Stimulated activated CD8-positive, alpha-beta memory T cell treated with anti-CD3 and anti-CD28 coated beads, Interleukin-12 subunit alpha, Interleukin-12 subunit beta, amount 100 ng/mL, for 1 hour (primary cell): ENCODE measurements around the gene PDE6G.

ENCODE experiments used
- DNase-seq: peaks from one replicate; pipeline ENCODE4 v3.0.0-alpha.2; 2020; ENCODE audit warnings: low read depth

PDE6G gene

DNA sequence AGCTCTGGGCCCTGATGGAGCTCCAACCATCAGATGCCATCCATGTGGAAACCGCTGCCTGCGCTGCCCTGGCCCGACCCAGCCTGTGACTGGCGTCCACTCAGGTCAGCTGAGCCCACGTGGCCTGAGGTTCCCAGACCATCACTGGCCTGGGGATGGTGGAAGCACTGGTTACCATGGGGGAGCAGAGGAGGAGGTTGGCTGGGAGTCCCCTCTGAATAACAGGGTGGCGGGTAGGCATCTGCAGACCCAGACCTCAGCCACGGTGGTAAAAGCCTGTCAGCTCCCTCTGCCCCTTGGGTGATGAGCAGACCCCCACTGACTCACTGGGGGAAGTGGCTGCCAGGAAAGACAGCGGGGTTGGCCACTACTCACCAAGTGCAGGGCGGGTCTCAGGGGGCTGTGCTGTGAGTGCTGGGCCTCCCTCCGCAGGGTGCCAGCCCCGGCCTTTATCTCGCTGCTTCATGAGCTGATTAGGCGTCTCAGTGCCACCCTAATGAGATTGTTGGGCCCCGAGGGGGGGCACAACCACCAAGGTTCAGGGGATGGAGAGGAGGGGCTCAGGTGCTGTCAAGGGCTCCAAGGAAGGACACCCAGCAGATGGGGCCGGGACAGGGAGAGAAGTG lies at the start of gene PDE6G:
PDE6G (minus strand) TSS at position 425 of the 626 bp plus-strand sequence. CDS start 3,237 bp downstream, outside the sequence.
- DNase-seq: no peak

DNA sequence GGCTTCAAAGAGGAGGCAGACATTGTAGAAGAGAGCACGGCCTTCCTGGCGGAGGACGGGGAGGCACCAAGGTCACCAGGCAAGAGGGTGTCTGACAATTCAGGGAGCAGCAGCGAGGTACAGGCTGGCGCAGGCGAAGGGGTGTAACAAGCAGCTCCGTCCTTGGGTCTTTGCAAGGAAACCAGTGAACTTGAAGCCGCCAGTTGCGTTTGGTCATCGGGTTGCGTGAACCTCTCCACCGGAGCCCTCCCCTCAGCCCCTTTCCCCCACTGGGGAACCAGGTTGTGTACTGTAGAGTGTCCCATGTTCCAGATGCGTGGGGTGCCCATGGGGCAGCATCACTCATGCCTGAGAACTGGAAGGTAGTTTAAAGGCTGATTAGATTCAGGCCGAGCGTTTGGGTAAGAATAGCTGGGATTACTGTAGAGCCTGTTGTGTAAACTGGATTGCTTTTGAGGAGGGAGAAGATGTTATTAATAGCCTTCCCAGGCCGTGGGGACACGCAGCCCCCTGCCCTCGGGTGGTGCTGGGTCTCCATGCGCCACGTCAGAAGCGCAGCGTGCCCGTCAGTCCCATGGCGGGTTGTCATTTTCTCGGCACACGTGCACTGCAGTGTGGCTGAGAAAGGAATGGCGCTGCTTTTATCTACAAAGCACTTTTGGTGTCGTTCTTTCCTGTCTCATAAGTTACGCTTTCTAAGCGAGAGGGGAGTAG lies 49.3 kb upstream of the PDE6G start:
- DNase-seq: no peak

GRCh38 chr17:81703747-81704654 lies 47.7 kb upstream of the PDE6G start:
- DNase-seq: no peak

DNA sequence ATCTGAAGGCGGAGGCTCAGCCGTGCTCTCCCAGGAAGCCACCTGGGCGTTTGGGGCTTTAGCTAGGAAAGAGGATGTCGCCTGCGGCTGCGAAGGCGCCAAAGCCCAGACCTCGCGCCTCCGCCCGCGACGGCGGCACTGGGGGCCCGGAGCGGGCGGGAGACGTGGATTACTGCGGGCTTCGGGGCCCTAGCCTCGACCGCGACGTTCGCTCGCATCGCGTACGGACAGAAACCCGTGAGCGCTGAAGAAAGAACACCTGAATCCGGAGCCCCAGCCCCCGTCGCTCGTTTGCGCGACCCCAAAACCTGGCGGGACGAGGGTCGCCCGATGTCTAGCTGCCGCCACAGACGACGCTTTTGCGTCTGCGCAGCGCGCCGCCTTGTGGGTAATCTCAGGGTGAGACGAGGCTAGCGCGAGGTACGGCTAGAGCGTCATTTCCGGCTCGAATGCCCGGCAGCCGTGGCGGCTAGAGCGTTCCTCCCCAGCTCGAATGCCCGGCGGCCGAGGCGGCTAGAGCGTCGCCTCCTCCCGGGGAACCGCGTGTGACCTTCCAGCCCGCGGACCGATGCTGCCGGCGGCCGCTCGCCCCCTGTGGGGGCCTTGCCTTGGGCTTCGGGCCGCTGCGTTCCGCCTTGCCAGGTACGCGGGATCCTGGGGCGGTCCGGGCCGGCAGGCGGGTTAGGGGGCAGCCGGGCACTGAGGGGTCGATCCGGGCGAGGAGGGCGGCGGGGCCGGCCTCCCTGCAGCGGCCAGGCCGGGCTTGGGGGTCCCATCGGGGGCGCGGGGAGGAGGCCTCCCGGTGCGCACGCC lies 46.8 kb upstream of the PDE6G start, which contains the start of gene MRPL12:
MRPL12 (plus strand) TSS at position 434 of the 813 bp plus-strand sequence; CDS start at position 569, 135 bp downstream.
- DNase-seq: peak; percentile 86

DNA sequence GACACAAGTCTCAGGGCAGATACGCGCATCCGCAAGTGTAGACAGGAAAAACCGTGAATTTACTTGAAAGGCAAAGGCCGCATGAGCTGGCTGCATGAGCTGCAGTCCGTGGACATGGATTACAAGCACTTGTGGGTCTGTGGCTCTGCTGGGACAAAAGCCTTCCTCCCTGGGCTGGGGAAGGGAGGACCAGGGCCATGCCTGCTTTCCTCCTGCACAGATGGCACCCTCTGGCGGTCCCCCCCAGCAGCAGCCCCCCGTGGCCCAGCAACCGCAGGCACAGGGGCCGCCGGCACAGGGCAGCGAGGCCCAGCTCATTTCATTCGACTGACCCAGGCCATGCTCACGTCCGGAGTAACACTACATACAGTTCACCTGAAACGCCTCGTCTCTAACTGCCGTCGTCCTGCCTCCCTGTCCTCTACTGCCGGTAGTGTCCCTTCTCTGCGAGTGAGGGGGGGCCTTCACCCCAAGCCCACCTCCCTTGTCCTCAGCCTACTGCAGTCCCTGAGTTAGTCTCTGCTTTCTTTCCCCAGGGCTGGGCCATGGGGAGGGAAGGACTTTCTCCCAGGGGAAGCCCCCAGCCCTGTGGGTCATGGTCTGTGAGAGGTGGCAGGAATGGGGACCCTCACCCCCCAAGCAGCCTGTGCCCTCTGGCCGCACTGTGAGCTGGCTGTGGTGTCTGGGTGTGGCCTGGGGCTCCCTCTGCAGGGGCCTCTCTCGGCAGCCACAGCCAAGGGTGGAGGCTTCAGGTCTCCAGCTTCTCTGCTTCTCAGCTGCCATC lies 45.1 kb upstream of the PDE6G start:
- no peak for DNase-seq

DNA sequence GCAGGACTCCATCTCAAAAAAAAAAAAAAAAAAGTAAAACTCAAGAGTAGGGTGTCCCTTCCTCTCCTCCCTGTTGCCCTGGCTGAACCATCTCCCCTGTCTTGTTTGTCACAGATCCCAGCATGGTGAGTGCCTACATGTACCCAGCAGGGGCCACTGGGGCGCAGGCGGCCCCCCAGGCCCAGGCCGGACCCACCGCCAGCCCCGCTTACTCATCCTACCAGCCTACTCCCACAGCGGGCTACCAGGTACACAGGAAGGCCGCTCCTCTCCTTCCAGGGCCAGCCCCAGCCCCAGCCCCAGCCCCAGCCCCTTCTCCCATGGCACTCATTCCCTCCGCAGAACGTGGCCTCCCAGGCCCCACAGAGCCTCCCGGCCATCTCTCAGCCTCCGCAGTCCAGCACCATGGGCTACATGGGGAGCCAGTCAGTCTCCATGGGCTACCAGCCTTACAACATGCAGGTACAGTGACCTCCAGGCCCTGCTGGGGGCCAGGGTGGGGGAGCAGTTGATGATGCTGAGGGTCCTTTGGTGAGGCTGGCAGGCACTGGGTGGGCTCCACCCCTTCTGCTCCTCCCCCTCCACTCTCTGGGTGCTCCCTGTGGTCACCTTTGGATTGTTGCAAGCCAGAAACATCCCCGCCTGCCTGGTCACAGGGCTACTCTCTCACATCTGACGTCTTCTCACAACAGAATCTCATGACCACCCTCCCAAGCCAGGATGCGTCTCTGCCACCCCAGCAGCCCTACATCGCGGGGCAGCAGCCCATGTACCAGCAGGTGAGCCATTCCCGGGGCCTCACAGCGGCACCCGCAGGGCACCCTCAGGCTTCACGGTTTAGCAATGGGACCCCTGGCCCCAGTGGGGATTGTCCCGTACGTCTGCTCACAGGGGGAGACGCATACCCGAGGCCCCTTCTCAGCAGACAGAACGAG lies 44.3 kb upstream of the PDE6G start:
- no peak for DNase-seq

DNA sequence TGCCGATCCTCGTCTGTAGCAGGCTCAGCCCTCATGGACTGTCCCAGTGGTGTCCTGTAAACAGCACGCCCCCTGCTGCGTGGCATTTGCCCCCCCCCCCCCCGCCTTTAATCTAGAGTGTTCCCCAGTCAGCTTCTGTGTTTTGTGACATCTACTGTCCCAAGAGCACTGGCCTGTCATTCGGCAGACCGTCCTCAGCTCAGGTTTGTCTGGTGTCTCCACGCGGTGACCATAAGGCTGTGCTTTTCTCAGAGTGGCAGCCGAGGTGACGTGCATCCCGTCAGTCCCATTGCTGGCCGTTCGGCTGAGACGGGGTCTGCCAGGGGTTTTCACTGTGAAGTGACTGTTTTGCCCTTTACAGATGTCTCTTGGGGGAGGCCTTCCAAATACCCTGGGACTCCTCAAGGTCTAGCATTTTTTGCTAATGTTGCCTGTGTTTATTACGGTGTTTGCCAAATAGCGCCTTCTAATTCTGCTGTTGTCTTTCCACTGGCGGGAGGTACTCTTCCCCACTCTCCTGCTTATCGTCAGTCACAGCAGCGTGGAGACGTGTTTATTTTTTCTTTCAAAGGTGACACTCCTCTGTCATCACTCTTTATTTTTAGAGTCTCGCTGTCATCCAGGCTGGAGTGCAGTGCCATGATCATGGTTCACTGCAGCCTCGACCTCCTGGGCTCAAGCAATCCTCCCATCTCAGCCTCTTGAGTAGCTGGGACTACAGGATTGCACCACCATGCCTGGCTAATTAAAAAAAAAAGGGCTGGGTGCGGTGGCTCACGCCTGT lies 41.1 kb upstream of the PDE6G start:
- no peak for DNase-seq

DNA sequence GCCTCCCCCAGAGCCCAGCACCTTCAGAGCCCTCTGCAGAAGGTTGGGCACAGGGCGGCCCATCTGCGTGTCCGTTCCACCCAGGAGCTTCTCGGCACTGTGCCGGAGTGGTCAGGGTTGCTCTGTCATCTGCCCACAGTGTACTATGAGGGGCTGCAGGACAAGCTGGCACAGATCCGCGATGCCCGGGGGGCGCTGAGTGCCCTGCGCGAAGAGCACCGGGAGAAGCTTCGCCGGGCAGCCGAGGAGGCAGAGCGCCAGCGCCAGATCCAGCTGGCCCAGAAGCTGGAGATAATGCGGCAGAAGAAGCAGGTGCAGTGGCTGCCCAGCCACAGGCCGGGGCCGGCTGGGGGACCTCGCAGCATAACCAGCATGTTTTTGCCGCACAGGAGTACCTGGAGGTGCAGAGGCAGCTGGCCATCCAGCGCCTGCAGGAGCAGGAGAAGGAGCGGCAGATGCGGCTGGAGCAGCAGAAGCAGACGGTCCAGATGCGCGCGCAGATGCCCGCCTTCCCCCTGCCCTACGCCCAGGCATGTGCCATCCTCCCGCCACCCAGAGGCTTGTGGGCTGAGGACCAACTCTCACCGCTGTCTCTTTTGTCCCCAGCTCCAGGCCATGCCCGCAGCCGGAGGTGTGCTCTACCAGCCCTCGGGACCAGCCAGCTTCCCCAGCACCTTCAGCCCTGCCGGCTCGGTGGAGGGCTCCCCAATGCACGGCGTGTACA lies 40.0 kb upstream of the PDE6G start:
- no peak for DNase-seq

- DNase-seq: no peak
Measured at GRCh38 chr17:81695801-81696200, 39.5 kb upstream of the PDE6G start.

- no peak for DNase-seq
Measured at GRCh38 chr17:81695211-81695610, 38.9 kb upstream of the PDE6G start.

DNA sequence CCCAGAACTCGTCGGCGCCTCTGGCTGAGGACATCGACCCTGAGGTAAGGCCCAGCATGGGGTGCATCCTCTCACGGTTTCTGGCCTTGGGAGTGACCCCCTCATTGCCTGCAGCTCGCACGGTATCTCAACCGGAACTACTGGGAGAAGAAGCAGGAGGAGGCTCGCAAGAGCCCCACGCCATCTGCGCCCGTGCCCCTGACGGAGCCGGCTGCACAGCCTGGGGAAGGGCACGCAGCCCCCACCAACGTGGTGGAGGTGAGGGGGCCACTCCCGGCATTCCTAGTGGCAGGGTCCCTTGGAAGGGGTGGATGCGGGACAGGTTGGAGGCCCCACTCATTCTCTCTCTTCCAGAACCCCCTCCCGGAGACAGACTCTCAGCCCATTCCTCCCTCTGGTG lies 38.5 kb upstream of the PDE6G start:
- DNase-seq: no peak

GRCh38 chr17:81693509-81694210 lies 37.3 kb upstream of the PDE6G start:
- DNase-seq: no peak

- DNase-seq: no peak
Measured at GRCh38 chr17:81691608-81692007, 35.3 kb upstream of the PDE6G start.

- no peak for DNase-seq
Measured at GRCh38 chr17:81691196-81691595, 34.9 kb upstream of the PDE6G start.

- no peak for DNase-seq
Measured at GRCh38 chr17:81690549-81690948, 34.2 kb upstream of the PDE6G start.

DNA sequence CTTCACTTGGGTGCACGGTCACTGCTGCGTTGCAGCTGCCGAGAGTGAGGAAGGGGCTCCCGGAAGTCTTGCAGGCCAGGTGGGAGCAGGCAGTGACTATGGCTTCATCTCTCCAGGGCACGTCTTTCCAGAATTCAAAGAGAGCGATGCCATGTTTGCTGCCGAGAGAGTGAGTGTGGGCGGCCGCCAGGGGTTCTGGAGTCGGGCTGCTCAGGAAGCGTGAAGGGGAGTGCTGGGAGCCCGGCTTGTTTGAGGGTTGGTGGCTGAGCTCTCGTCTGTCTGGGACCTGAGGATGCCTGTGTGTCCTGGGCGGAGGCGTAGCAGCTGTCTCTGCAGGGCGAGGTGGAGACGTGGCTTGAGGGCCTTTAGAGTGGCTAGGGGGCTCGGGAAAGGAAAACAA lies 33.7 kb upstream of the PDE6G start:
- no peak for DNase-seq

DNA sequence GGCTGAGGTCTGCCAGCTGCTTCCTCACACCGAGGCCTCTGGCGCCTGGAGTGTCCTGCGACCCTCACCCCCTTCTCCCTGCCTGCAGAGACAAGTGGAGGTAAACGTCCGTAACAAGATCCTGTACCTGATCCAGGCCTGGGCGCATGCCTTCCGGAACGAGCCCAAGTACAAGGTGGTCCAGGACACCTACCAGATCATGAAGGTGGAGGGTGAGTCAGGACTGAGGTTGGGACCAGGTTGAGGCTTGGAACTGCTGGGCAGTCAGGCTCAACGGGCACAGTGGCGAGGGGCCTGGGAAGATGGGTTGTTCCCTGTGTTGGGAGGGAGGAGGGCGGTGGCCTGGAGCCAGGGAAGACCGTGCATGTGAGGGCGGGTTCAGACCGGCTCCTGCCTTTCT lies 32.3 kb upstream of the PDE6G start:
- DNase-seq: no peak
